ENCODE measurements around the gene KLF15. TPM values are rescaled to one million over a fixed set of nuclear protein-coding genes. Genes with fewer than 3 reads are reported as not detected.
A peak's percentile ranks its signal among the peaks of the same experiment; 100 is the strongest.

KLF15 gene
- total and polyA plus RNA-seq, 2 of the 4 experiments (the other 2 are of a cell fraction) = 0.18 to 0.24 TPM

DNA sequence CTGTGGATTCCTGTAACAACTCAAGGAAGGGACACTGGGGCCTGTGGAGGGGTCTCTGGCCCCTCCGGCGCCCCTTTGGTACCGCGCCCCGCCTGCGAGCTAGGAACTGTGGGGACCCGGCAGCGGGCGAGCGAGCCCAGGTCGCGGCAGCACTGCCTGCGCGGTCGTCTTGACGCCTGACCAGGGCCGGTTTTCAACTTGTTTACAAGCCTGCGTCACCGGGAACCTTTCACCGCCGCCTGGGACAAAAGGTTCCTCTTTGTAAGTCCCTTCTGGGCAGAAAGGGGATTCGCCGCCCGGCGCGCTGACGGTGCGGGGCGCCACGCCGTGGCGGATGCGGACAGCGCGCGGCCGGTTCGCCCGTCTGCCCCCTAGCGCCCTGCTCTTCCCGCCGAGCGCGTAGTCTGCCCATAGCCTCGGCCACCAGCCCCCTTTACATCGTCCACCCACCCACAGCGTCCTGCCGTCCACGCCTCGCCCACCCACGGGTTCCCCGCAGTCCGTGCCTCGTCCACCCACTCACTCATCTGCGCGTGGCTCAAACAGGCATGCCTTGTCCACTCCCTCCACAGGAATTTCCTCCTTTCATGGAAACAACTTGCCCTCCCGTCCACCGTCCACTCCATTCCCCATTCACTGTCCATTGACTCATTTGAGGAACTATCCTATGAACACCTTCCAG, 32.0 kb upstream of the KLF15 start:
- DNase-seq (peak; percentile 76), ATAC-seq (ENCODE audit: low read depth) (peak; percentile 99)
- no TSS peak for BruUV-seq (replicated peaks)
- Histone ChIP-seq H2AK5ac (ENCODE audit: low read depth, low read length) (no peak overlapping the region), H2AK9ac (replicated peaks; ENCODE audit: low read depth, low read length, poor library complexity) (peak overlapping the region; percentile 5), H3K9me1 (ENCODE audit: insufficient read depth, low read length) (no peaks in the 10 kb centered on the region), H4K20me1 (ENCODE audit: insufficient read depth, low read length) (no peaks in the 10 kb centered on the region), H2BK120ac (ENCODE audit: low read depth, low read length) (peak overlapping the region; percentile 46), H3K79me1 (ENCODE audit: low read depth in 1 of 2, low read length in 2 of 2) (no peaks in the 10 kb centered on the region), H2BK5ac (ENCODE audit: low read depth, low read length, poor library complexity, severe bottlenecking) (no peak overlapping the region), H3K18ac (ENCODE audit: low read depth, low read length) (no peak overlapping the region), H4K8ac (ENCODE audit: low read depth in 2 of 2, low read length in 2 of 2) (peak overlapping the region in 1 of 2 experiments; percentile 49; a peak in 1 of 4 replicates), H3K27me3 (ENCODE audit: control insufficient read depth, insufficient read depth, low read length) (peaks cover 27% of the 10 kb centered on the region), H2AFZ (replicated peaks; ENCODE audit: low read length, poor library complexity) (peak overlapping the region; percentile 92), H3K36me3 (ENCODE audit: control insufficient read depth, insufficient read depth, low read length) (no peaks in the 10 kb centered on the region), H3K4ac (ENCODE audit: low read depth, low read length) (no peak overlapping the region), H2BK20ac (ENCODE audit: low read depth, low read length) (no peak overlapping the region), H3K4me3 (ENCODE audit: insufficient read depth, low read depth, low read length) (peak overlapping the region; percentile 14), H3K56ac (ENCODE audit: extremely low read depth, insufficient read depth, low read length) (no peak overlapping the region), H4K91ac (ENCODE audit: insufficient read depth, low read depth, low read length) (no peak overlapping the region), H4K5ac (ENCODE audit: low read depth, low read length) (no peak overlapping the region), H3K14ac (replicated peaks; ENCODE audit: low read depth, low read length) (no peak overlapping the region), H3K9me3 (ENCODE audit: control insufficient read depth, insufficient read depth, low read length) (no peaks in the 10 kb centered on the region), H3K27ac (ENCODE audit: insufficient read depth, low read length) (no peak overlapping the region), H2BK15ac (ENCODE audit: low read depth, low read length) (no peak overlapping the region), H3K4me2 (ENCODE audit: low read depth, low read length) (peak overlapping the region; percentile 75), H3K23ac (ENCODE audit: low read depth, low read length) (no peak overlapping the region), H3K4me1 (ENCODE audit: control insufficient read depth, insufficient read depth, low read length) (no peaks in the 10 kb centered on the region), H3K9ac (ENCODE audit: low read depth, low read length) (no peak overlapping the region)
- ChIA-PET CTCF (interaction anchor here (0.7 to 2.0 kb wide), 3 partner anchors 255 to 278 kb away, joined by 3 to 6 read pairs (median 3); no protein-coding TSS in a partner anchor), POLR2A (ENCODE audit: unreplicated experiment) (no interaction called here)
- TF ChIP-seq CHD1 (IDR thresholded peaks at IDR 0.05; ENCODE audit: low read depth, low read length) (no peak; the same call in 1 of the 2 replicates), MAFK (IDR thresholded peaks at IDR 0.05; ENCODE audit: low read depth, low read length) (no peak), SMC3 (IDR thresholded peaks at IDR 0.05; ENCODE audit: low read depth, low read length) (peak; percentile 99), ELK1 (IDR thresholded peaks at IDR 0.05; ENCODE audit: borderline replicate concordance, low read depth, low read length) (no peak), USF2 (IDR thresholded peaks at IDR 0.05; ENCODE audit: low read depth, low read length) (no peak), POLR2A (IDR thresholded peaks at IDR 0.05; ENCODE audit: low read depth, low read length) (peak; percentile 54; the same call in 1 of the 2 replicates), NFE2L2 (IDR thresholded peaks at IDR 0.05; ENCODE audit: low read depth, low read length) (no peak), FOS (IDR thresholded peaks at IDR 0.05; ENCODE audit: low read depth, low read length) (no peak), RCOR1 (IDR thresholded peaks at IDR 0.05; ENCODE audit: insufficient replicate concordance, low read length) (no peak), BHLHE40 (IDR thresholded peaks at IDR 0.05; ENCODE audit: low read depth, low read length) (no peak), MXI1 (IDR thresholded peaks at IDR 0.05; ENCODE audit: borderline replicate concordance, low read depth, low read length) (no peak), RAD21 (IDR thresholded peaks at IDR 0.05; ENCODE audit: low read length) (peak; percentile 97), CTCF (conservative IDR thresholded peaks at IDR 0.05; ENCODE audit: low read depth, low read length) (peak; percentile 100; the same call in 1 of the 2 replicates)
- 4% methylated on average over 38 of the region's 58 CpGs; no CpG with 5 or more reads in 1 of the 2 experiments for WGBS, 2 experiments (ENCODE audit: extremely low coverage in 2 of 2, insufficient read length in 1 of 2)
- intact Hi-C loops (cut with micrococcal nuclease) = loop anchor here (1.0 kb wide), 4 partner anchors 130 to 255 kb away; no protein-coding TSS in a partner anchor
- in situ Hi-C loops (cut with MboI; ENCODE audit: low sequenced_read_pairs) = loop anchor here (5.0 to 25.0 kb wide), 2 partner anchors 257 to 427 kb away; partner anchors contain the start of gene ROPN1B
- dilution Hi-C loops (cut with HindIII; ENCODE audit: low sequenced_read_pairs, unreplicated experiment) = no loop called here
